DOHH2 (cell line): ENCODE measurements around the gene SHROOM2.

Experiments
- H3F3A ChIP-seq: fragments of 200-600 bp; sonication (generic), shearing (Covaris generic); 2 replicates; pipeline ENCODE4 v1.6.0; 2016; ENCODE audit warnings: antibody characterized with exemption, mild to moderate bottlenecking; ENCODE audit not compliant: control insufficient read depth, insufficient read depth
- H3K27ac ChIP-seq: fragments of 200-600 bp; sonication (generic); 2 replicates; pipeline ENCODE4 v1.5.1; 2014; ENCODE audit warnings: low read depth, mild to moderate bottlenecking, low read length, moderate library complexity
- H3K27me3 ChIP-seq: fragments of 200-600 bp; sonication (generic); 2 replicates; pipeline ENCODE4 v1.6.1; 2014; ENCODE audit warnings: mild to moderate bottlenecking, low read length, mixed read lengths; ENCODE audit not compliant: control insufficient read depth
- H3K36me3 ChIP-seq: fragments of 200-600 bp; sonication (generic); 2 replicates; pipeline ENCODE4 v1.6.1; 2014; ENCODE audit warnings: mild to moderate bottlenecking, low read length, moderate library complexity, mixed read lengths; ENCODE audit not compliant: control insufficient read depth
- H3K4me1 ChIP-seq: fragments of 200-600 bp; sonication (generic); 2 replicates; pipeline ENCODE4 v1.6.1; 2014; ENCODE audit warnings: mild to moderate bottlenecking, low read length, mixed read lengths; ENCODE audit not compliant: control insufficient read depth
- H3K4me2 ChIP-seq: fragments of 200-600 bp; sonication (generic); 2 replicates; pipeline ENCODE4 v1.6.0; 2014; ENCODE audit warnings: mild to moderate bottlenecking, low read length, moderate library complexity
- H3K4me3 ChIP-seq: fragments of 200-600 bp; sonication (generic); 2 replicates; pipeline ENCODE4 v1.5.1; 2014; ENCODE audit warnings: mild to moderate bottlenecking, low read length, mixed read lengths
- H3K79me2 ChIP-seq: fragments of 200-600 bp; sonication (generic); 2 replicates; pipeline ENCODE4 v1.6.1; 2014; ENCODE audit warnings: mild to moderate bottlenecking, low read length, mixed read lengths; ENCODE audit not compliant: control insufficient read depth
- H3K9me2 ChIP-seq: fragments of 200-600 bp; sonication (generic); replicated peaks from 2 replicates; pipeline ENCODE4 v1.6.1; 2014; ENCODE audit warnings: mild to moderate bottlenecking, low read length, mixed read lengths; ENCODE audit not compliant: control insufficient read depth
- H3K9me3 ChIP-seq: fragments of 200-600 bp; sonication (generic); 2 replicates; pipeline ENCODE4 v1.6.1; 2014; ENCODE audit warnings: antibody characterized with exemption, low read length, mixed read lengths; ENCODE audit not compliant: control insufficient read depth, insufficient read depth
- H4K20me1 ChIP-seq: fragments of 200-600 bp; sonication (generic); 2 replicates; pipeline ENCODE4 v1.6.0; 2014; ENCODE audit warnings: low read depth, mild to moderate bottlenecking, antibody characterized with exemption, low read length, moderate library complexity; ENCODE audit not compliant: control insufficient read depth, insufficient read depth
- CTCF ChIP-seq: fragments of 200-600 bp; sonication (generic); IDR thresholded peaks from one replicate; pipeline ENCODE4 v1.5.1; 2014; ENCODE audit warnings: antibody characterized with exemption, mild to moderate bottlenecking, low read depth, low read length; ENCODE audit not compliant: poor library complexity, severe bottlenecking
- EZH2phosphoT487 ChIP-seq: fragments of 200-600 bp; sonication (generic); IDR thresholded peaks from 2 replicates; pipeline ENCODE4 v1.6.1; 2017; ENCODE audit warnings: borderline replicate concordance, mild to moderate bottlenecking, antibody characterized with exemption, low read length, moderate library complexity, mixed read lengths

Gene SHROOM2

GRCh38 chrX:9789555-9789954 lies 3.3 kb downstream of the SHROOM2 start:
- Histone ChIP-seq H3K4me2 (no peak overlapping the region), H3K9me3 (no peaks in the 10 kb centered on the region), H3K9me2 (no peaks in the 10 kb centered on the region), H3F3A (no peaks in the 10 kb centered on the region), H3K36me3 (no peaks in the 10 kb centered on the region), H3K79me2 (no peaks in the 10 kb centered on the region), H3K27me3 (no peaks in the 10 kb centered on the region; the same call in 1 of the 2 replicates), H3K27ac (no peak overlapping the region), H3K4me3 (no peak overlapping the region), H4K20me1 (no peaks in the 10 kb centered on the region), H3K4me1 (no peaks in the 10 kb centered on the region)
- TF ChIP-seq EZH2phosphoT487 (no peak), CTCF (no peak)

- H3K9me3 ChIP-seq, result no peaks in the 10 kb centered on the region
- TF ChIP-seq EZH2phosphoT487 (no peak), CTCF (no peak)
- no peaks in the 10 kb centered on the region for H3K9me2 ChIP-seq
- H3K36me3 ChIP-seq, result no peaks in the 10 kb centered on the region
- no peak overlapping the region for H3K4me2 ChIP-seq
- no peaks in the 10 kb centered on the region; the same call in 1 of the 2 replicates for H3K27me3 ChIP-seq
- H3K4me3 ChIP-seq, result no peak overlapping the region
- H3K27ac ChIP-seq, result no peak overlapping the region
- no peaks in the 10 kb centered on the region for H3K79me2 ChIP-seq
- no peaks in the 10 kb centered on the region for H3F3A ChIP-seq
- no peaks in the 10 kb centered on the region for H4K20me1 ChIP-seq
- H3K4me1 ChIP-seq, result no peaks in the 10 kb centered on the region
Observed at GRCh38 chrX:9790866-9791265, 4.6 kb downstream of the SHROOM2 start.

- H3K4me3 ChIP-seq, result no peak overlapping the region
- no peaks in the 10 kb centered on the region for H3K4me1 ChIP-seq
- H3F3A ChIP-seq, result no peaks in the 10 kb centered on the region
- H3K9me2 ChIP-seq, result no peaks in the 10 kb centered on the region
- no peaks in the 10 kb centered on the region for H3K9me3 ChIP-seq
- H4K20me1 ChIP-seq, result no peaks in the 10 kb centered on the region
- H3K36me3 ChIP-seq, result no peaks in the 10 kb centered on the region
- no peaks in the 10 kb centered on the region for H3K27me3 ChIP-seq
- no peak overlapping the region for H3K4me2 ChIP-seq
- H3K27ac ChIP-seq, result no peak overlapping the region
- no peaks in the 10 kb centered on the region for H3K79me2 ChIP-seq
- no peak for TF ChIP-seq EZH2phosphoT487
- TF ChIP-seq CTCF, result no peak
Observed at GRCh38 chrX:9794495-9794894, 8.3 kb downstream of the SHROOM2 start.
